Measurements from ENCODE around the gene ZNF536.

- TF ChIP-seq, protein P1, sequence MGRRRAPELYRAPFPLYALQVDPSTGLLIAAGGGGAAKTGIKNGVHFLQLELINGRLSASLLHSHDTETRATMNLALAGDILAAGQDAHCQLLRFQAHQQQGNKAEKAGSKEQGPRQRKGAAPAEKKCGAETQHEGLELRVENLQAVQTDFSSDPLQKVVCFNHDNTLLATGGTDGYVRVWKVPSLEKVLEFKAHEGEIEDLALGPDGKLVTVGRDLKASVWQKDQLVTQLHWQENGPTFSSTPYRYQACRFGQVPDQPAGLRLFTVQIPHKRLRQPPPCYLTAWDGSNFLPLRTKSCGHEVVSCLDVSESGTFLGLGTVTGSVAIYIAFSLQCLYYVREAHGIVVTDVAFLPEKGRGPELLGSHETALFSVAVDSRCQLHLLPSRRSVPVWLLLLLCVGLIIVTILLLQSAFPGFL (CRISPR knock-in tag; IDR thresholded peaks at IDR 0.05), result no peak
- no peak for TF ChIP-seq ZBTB1 (CRISPR knock-in tag; IDR thresholded peaks at IDR 0.05; ENCODE audit: borderline replicate concordance, low read depth)
Observed at GRCh38 chr19:30529876-30530275, 157.7 kb downstream of the ZNF536 start.
